Measurements from ENCODE around the gene TBC1D7.
A peak's percentile ranks its signal among the peaks of the same experiment; 100 is the strongest.

The TBC1D7 gene

GRCh38 chr6:13351271-13351670 lies 22.9 kb upstream of the TBC1D7 start:
- DNase-seq (ENCODE audit: low read depth, low spot score) = no peak
- no peak overlapping the region for H3K4me3 ChIP-seq (ENCODE audit: low read depth, low read length)
- TF ChIP-seq CTCF (IDR thresholded peaks at IDR 0.05; ENCODE audit: low read depth, low read length) = no peak
- in situ Hi-C loops (cut with HindIII; ENCODE audit: low sequenced_read_pairs) = no loop called here

- peak; percentile 34 for DNase-seq (ENCODE audit: low read depth, low spot score)
- TF ChIP-seq CTCF (IDR thresholded peaks at IDR 0.05; ENCODE audit: low read depth, low read length) = no peak
- in situ Hi-C loops (cut with HindIII; ENCODE audit: low sequenced_read_pairs) = no loop called here
- no peak overlapping the region for H3K4me3 ChIP-seq (ENCODE audit: low read depth, low read length)
These were observed 21.6 kb upstream of the TBC1D7 start for GRCh38 chr6:13349811-13350506.

- in situ Hi-C loops (cut with HindIII; ENCODE audit: low sequenced_read_pairs) = no loop called here
- DNase-seq (ENCODE audit: low read depth, low spot score) = no peak
- no peak overlapping the region for H3K4me3 ChIP-seq (ENCODE audit: low read depth, low read length)
- TF ChIP-seq CTCF (IDR thresholded peaks at IDR 0.05; ENCODE audit: low read depth, low read length) = no peak
These were observed 20.2 kb upstream of the TBC1D7 start for GRCh38 chr6:13348334-13349113.

- no peak overlapping the region for H3K4me3 ChIP-seq (ENCODE audit: low read depth, low read length)
- TF ChIP-seq CTCF (IDR thresholded peaks at IDR 0.05; ENCODE audit: low read depth, low read length) = no peak
- in situ Hi-C loops (cut with HindIII; ENCODE audit: low sequenced_read_pairs) = no loop called here
- DNase-seq (ENCODE audit: low read depth, low spot score) = no peak
These were observed 17.9 kb upstream of the TBC1D7 start for GRCh38 chr6:13346245-13346644.

- in situ Hi-C loops (cut with HindIII; ENCODE audit: low sequenced_read_pairs) = no loop called here
- DNase-seq (ENCODE audit: low read depth, low spot score) = no peak
- no peak overlapping the region for H3K4me3 ChIP-seq (ENCODE audit: low read depth, low read length)
- no peak for TF ChIP-seq CTCF (IDR thresholded peaks at IDR 0.05; ENCODE audit: low read depth, low read length)
These were observed 14.2 kb upstream of the TBC1D7 start for GRCh38 chr6:13342414-13343019.

GRCh38 chr6:13339863-13340630 lies 11.7 kb upstream of the TBC1D7 start:
- DNase-seq (ENCODE audit: low read depth, low spot score) = no peak
- no peak for TF ChIP-seq CTCF (IDR thresholded peaks at IDR 0.05; ENCODE audit: low read depth, low read length)
- no peak overlapping the region for H3K4me3 ChIP-seq (ENCODE audit: low read depth, low read length)
- in situ Hi-C loops (cut with HindIII; ENCODE audit: low sequenced_read_pairs) = no loop called here
